Measurements from ENCODE around the gene PCDHGA4. TPM values are rescaled to one million over a fixed set of nuclear protein-coding genes. Genes with fewer than 3 reads are reported as not detected.
"Not testable (repeated sequence)": the region's sequence is repeated elsewhere in the genome, so short reads cannot be mapped to it uniquely, and the experiment has no call there.

PCDHGA4 gene
- polyA plus RNA-seq, 2 of the 4 experiments (the other 2 are of a cell fraction), result 0.13 to 0.48 TPM

GRCh38 chr5:141330299-141331080 lies 24.3 kb upstream of the PCDHGA4 start, which contains the start of gene PCDHGA1:
PCDHGA1 (plus strand) TSS chr5:141330514.
- H3K4me2 ChIP-seq, result peak within 1 kb of the TSS; percentile 70
- H3K27ac ChIP-seq, result peak within 1 kb of the TSS; percentile 44 to 80; a peak in 5 of 6 replicates
- DNase-seq (ENCODE audit: low read depth in 1 of 2, low spot score in 1 of 2), result peak; percentile 57 to 74
- FAIRE-seq, result no peak
- ChIA-PET POLR2A (interaction anchor here (0.6 to 2.6 kb wide), 4 partner anchors 10 to 233 kb away, joined by 3 to 33 read pairs (median 3); partner anchors contain the start of genes PCDHGB1 and TAF7), CTCF (interaction anchor here (0.6 to 4.9 kb wide), 24 partner anchors 8 to 360 kb away, joined by 3 to 45 read pairs (median 4); partner anchors contain the start of genes PCDHB2, PCDHB7, PCDHGA2 and PCDHGA7)
- peak within 1 kb of the TSS; percentile 43 for H3K4me3 ChIP-seq
- H3K9me3 ChIP-seq, result peaks cover 25% of the 10 kb centered on the region; the same call in 2 of the 3 replicates
- TF ChIP-seq NFE2L2 (conservative IDR thresholded peaks at IDR 0.05; ENCODE audit: low read length) (no peak), ZNF302 (CRISPR knock-in tag; IDR thresholded peaks at IDR 0.05) (no peak), HES2 (IDR thresholded peaks at IDR 0.05) (no peak), E2F6 (IDR thresholded peaks at IDR 0.05; ENCODE audit: borderline replicate concordance, low read depth) (peak; percentile 41; the same call in 1 of the 2 replicates), RAD21 (conservative IDR thresholded peaks at IDR 0.05 in 1 of 2, IDR thresholded peaks at IDR 0.05 in 1 of 2) (peak in 1 of 2 experiments; percentile 44; a peak in 3 of 5 replicates), CTCF (IDR thresholded peaks at IDR 0.05) (peak; percentile 58), CBX2 (IDR thresholded peaks at IDR 0.05; ENCODE audit: borderline replicate concordance, low read depth) (no peak), ELK1 (IDR thresholded peaks at IDR 0.05; ENCODE audit: low read depth, low read length) (no peak)
- peak; percentile 92 to 94 for ATAC-seq
- H3K4me1 ChIP-seq, result no peaks in the 10 kb centered on the region
- WGBS (ENCODE audit: missing lambda C conversion rate), result 9% methylated on average over 21 of the region's 21 CpGs

- DNase-seq (ENCODE audit: low read depth in 1 of 2, low spot score in 1 of 2); H3K4me2 ChIP-seq; H3K4me3 ChIP-seq; H3K4me1 ChIP-seq; ATAC-seq; FAIRE-seq; POLR2A ChIA-PET; H3K27ac ChIP-seq: not testable (repeated sequence)
- CTCF ChIA-PET, result interaction anchor here (2.2 kb wide), 1 partner anchor 235 kb away, joined by 7 read pairs; no protein-coding TSS in a partner anchor
- H3K9me3 ChIP-seq, result peaks cover 31% of the 10 kb centered on the region; the same call in 2 of the 3 replicates
- 85% methylated on average over 28 of the region's 39 CpGs for WGBS (ENCODE audit: missing lambda C conversion rate)
Observed at GRCh38 chr5:141332571-141332970, 22.2 kb upstream of the PCDHGA4 start.

- peaks cover 37% of the 10 kb centered on the region for H3K9me3 ChIP-seq
- H3K4me2 ChIP-seq, result peak within 1 kb of the TSS; percentile 61
- DNase-seq (ENCODE audit: low read depth in 1 of 2, low spot score in 1 of 2) (peak; percentile 24 to 74), ATAC-seq (peak; percentile 54 to 87; a peak in 4 of 6 replicates), FAIRE-seq (no peak)
- WGBS (ENCODE audit: missing lambda C conversion rate), result 27% methylated on average over 25 of the region's 27 CpGs
- CTCF ChIA-PET, result interaction anchor here (0.6 to 2.9 kb wide), 19 partner anchors 10 to 257 kb away, joined by 3 to 22 read pairs (median 5); partner anchors contain the start of genes PCDHGA1, PCDHGB1, PCDHGB4 and TAF7
- H3K27ac ChIP-seq, result peak within 1 kb of the TSS; percentile 59 to 70
- peak within 1 kb of the TSS; percentile 45 for H3K4me3 ChIP-seq
- H3K4me1 ChIP-seq, result no peaks in the 10 kb centered on the region
- POLR2A ChIA-PET, result interaction anchor here (1.0 to 1.6 kb wide), 3 partner anchors 12 to 183 kb away, joined by 3 to 15 read pairs (median 6); partner anchors contain the start of genes PCDHGB1 and TAF7
- TF ChIP-seq JUN (IDR thresholded peaks at IDR 0.05) (no peak), RAD21 (conservative IDR thresholded peaks at IDR 0.05 in 1 of 2, IDR thresholded peaks at IDR 0.05 in 1 of 2) (peak; percentile 46 to 53; a peak in 4 of 5 replicates), CEBPB (IDR thresholded peaks at IDR 0.05) (peak in 1 of 2 experiments; percentile 25; a peak in 1 of 4 replicates), BCL3 (IDR thresholded peaks at IDR 0.05) (no peak), HOXB5 (CRISPR knock-in tag; IDR thresholded peaks at IDR 0.05) (no peak), FOXS1 (CRISPR knock-in tag; IDR thresholded peaks at IDR 0.05) (no peak), EHMT2 (IDR thresholded peaks at IDR 0.05; ENCODE audit: low read depth) (no peak), RARB (CRISPR knock-in tag; IDR thresholded peaks at IDR 0.05) (no peak), CTCF (IDR thresholded peaks at IDR 0.05) (peak; percentile 35; the same call in 2 of the 3 replicates), E2F6 (IDR thresholded peaks at IDR 0.05; ENCODE audit: borderline replicate concordance, low read depth) (no peak; the same call in 1 of the 2 replicates), GATA3 (IDR thresholded peaks at IDR 0.05; ENCODE audit: borderline replicate concordance) (no peak), USF2 (IDR thresholded peaks at IDR 0.05) (no peak)
Observed at GRCh38 chr5:141338538-141339306, 16.1 kb upstream of the PCDHGA4 start, which contains the start of gene PCDHGA2. PCDHGA2 (plus strand) TSS chr5:141338760.
